Measurements from ENCODE around the gene KCNQ1.

The KCNQ1 gene

DNA sequence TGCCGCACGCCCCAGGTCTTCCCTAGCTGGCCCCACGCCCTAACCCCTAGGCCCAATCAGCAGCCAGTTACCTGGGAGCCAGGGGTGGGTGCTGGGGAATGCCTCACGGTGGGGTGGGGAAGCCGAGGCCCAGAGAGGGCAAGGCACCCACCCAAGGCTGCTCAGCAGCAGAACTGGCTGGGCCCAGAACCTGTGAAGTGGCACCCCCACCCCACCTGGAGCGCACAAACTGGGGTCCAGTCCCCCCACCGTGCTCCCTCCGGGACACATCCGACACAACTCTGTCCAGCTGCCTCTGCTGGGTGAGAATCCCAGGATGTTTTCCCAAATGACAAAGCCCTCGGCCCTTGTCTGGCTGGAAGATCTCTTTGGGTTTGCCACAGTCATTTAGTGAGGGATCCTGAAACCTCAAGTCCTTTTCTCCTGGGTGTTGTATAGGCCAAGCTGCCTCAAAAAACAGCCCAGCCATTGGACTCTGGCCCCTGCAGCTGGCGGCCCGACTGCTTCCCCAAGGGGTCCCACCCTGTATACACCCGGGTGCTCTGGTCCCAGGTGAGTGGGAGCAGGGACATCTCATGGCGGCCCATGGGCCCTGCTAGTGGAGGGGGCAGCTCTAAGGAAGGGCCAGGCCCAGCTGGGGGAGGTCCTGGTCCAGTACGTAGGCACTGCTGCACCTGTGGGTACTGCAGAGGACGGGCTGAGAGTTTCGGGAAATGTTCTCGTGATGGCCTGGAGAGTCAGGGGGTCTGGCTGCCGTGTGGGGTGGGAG, 23.4 kb upstream of the KCNQ1 start:
- Histone ChIP-seq H3K9me3 (ENCODE audit: severe bottlenecking) (no peaks in the 10 kb centered on the region), H3K27me3 (ENCODE audit: insufficient read depth, low read depth, severe bottlenecking) (peaks cover 54% of the 10 kb centered on the region), H3K36me3 (no peaks in the 10 kb centered on the region), H3K4me3 (ENCODE audit: low read depth, low read length) (no peak overlapping the region), H3K27ac (no peak overlapping the region)
- DNase-seq, result no peak
- TF ChIP-seq, protein P1, sequence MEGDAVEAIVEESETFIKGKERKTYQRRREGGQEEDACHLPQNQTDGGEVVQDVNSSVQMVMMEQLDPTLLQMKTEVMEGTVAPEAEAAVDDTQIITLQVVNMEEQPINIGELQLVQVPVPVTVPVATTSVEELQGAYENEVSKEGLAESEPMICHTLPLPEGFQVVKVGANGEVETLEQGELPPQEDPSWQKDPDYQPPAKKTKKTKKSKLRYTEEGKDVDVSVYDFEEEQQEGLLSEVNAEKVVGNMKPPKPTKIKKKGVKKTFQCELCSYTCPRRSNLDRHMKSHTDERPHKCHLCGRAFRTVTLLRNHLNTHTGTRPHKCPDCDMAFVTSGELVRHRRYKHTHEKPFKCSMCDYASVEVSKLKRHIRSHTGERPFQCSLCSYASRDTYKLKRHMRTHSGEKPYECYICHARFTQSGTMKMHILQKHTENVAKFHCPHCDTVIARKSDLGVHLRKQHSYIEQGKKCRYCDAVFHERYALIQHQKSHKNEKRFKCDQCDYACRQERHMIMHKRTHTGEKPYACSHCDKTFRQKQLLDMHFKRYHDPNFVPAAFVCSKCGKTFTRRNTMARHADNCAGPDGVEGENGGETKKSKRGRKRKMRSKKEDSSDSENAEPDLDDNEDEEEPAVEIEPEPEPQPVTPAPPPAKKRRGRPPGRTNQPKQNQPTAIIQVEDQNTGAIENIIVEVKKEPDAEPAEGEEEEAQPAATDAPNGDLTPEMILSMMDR (IDR thresholded peaks at IDR 0.05; ENCODE audit: low read depth, low read length), result no peak

DNA sequence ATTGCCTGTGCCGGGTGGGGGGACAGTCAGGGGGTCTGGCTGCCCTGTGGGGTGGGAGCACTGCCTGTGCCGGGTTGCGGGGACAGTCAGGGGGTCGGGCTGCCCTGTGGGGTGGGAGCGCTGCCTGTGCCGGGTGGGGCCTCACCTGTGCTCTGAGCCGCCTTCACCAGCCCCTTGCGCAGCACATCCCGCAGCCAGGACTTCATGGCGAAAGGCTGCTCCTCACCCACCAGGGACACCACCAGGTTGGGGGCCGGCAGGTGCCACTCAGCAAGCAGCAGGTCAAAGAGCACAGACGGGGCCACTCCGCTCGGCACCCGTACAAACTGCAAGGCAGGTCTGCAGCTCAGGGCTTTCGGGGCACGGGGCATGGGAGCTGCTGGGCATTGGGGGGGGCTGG, 22.8 kb upstream of the KCNQ1 start:
- H3K27me3 ChIP-seq (ENCODE audit: insufficient read depth, low read depth, severe bottlenecking), result peaks cover 60% of the 10 kb centered on the region
- DNase-seq, result no peak
- H3K4me3 ChIP-seq (ENCODE audit: low read depth, low read length), result no peak overlapping the region
- no peaks in the 10 kb centered on the region for H3K9me3 ChIP-seq (ENCODE audit: severe bottlenecking)
- H3K36me3 ChIP-seq, result no peaks in the 10 kb centered on the region
- no peak overlapping the region for H3K27ac ChIP-seq
- TF ChIP-seq, protein P1 (IDR thresholded peaks at IDR 0.05; ENCODE audit: low read depth, low read length), result no peak

DNA sequence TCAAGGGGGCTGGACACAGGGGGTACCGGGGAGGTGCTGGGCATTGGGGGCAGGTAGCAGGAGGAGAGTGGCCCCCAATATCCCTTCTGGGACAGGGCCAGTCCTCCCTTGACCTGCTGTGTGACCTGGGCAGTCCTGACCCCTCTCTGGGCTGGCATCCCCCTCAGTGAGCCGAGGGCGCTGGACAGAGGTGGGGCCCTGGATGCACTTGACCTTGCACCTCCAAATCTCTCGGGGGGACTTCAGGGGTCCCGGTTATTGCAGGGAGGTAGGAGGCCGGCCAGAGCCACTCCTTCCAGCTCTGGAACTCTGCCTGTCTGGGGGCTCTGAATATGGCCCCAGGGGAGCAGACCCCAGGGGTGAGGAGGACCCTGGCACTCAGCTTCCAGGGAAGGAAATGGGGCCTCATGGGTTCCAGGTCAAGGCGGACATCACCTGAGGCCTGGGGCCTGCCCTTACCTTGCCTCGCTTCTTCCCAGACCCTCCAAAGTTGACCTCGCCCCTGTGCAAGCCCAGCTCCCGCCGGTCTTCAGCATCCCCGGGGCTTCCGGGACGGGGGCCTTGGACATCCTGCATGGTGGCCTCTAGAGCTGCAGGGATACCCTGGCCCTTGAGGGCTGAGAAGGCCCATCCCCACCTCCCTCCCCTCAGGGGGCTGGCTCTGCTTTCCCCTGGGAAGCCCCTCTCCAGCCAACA, 22.2 kb upstream of the KCNQ1 start:
- Histone ChIP-seq H3K4me3 (ENCODE audit: low read depth, low read length) (no peak overlapping the region), H3K36me3 (no peaks in the 10 kb centered on the region), H3K27me3 (ENCODE audit: insufficient read depth, low read depth, severe bottlenecking) (peaks cover 66% of the 10 kb centered on the region), H3K9me3 (ENCODE audit: severe bottlenecking) (no peaks in the 10 kb centered on the region), H3K27ac (no peak overlapping the region)
- TF ChIP-seq, protein P1 (IDR thresholded peaks at IDR 0.05; ENCODE audit: low read depth, low read length), result no peak
- no peak for DNase-seq

DNA sequence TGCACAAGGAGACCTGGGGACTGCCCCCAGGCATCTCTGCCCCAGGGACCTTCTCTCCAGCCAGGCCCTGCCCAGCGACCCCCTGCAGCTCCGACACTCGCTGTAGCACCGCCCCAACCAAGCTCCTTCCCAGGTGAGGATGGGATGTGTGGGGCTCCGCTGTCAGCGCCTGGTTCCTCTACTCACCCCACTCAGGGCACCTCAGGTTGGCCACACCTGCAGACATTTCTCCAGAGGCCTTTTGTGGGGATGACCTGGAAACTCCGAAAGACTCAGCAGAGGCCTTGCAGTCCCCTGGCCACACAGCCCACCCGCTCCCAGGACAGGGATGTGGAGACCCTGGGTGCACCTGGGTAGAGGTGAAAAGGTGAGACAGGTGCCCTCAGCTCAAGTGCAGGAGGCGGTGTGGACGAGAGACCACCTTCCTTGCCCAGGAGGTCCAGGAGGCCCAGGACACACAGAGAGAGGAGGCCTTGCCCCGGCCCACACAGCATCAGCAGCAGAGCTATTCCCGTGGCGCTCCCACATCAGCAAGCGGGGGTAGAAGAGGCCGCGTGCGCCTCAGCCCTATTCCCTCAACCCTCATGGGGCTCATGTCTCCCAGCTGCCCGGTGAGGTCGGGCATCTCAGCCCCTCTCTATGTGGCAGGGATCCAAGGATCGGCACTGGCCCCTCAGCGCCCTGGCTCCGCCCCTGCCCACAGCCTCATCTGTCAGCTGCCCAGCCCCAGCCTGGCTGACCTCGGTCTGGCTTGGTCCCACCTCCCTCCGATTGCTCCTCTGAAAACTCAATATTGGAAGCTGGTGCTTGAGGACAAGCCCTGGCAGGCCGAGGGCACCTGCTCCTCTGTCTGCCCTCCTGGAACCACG, 21.4 kb upstream of the KCNQ1 start:
- Histone ChIP-seq H3K9me3 (ENCODE audit: severe bottlenecking) (no peaks in the 10 kb centered on the region), H3K27me3 (ENCODE audit: insufficient read depth, low read depth, severe bottlenecking) (peaks cover 71% of the 10 kb centered on the region), H3K36me3 (no peaks in the 10 kb centered on the region), H3K27ac (no peak overlapping the region), H3K4me3 (ENCODE audit: low read depth, low read length) (no peak overlapping the region)
- DNase-seq, result no peak
- TF ChIP-seq, protein P1 (IDR thresholded peaks at IDR 0.05; ENCODE audit: low read depth, low read length), result no peak

DNA sequence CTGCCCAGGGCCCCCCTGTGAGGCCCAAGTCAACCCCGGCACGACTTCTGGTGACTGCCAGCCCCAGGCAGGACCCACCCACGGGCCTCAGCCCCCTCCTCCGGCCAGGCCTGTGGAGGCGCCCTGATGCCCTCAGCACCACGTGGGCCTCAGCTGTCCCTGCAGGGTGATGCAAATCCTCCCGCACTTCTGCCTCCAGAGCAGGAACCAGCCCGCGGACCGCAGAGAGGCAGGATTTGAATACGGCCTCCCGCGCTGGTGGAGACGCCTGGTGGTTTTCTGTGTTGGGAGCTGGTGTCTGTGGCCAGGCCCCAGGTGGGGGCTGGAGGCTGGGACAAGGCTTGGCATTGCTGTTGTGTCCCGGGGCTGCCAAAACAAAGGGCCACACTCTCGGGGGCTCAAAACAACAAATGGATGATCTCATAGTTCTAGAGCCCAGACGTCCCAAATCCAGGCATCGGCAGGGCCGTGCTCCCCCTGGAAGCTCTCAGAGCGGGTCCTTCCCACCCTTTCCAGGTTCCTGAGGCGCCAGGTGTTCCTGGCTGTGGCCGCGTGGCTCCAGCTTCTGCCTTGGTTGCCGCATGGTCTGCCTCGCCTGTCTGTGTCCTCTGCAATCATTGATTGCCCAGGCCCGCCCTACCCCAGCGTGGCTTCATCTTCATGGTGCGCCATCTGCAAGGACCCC, 19.9 kb upstream of the KCNQ1 start:
- peaks cover 71% of the 10 kb centered on the region for H3K27me3 ChIP-seq (ENCODE audit: insufficient read depth, low read depth, severe bottlenecking)
- DNase-seq, result no peak

More for the DNA sequence above, 19.9 kb upstream of the KCNQ1 start:
- no peaks in the 10 kb centered on the region for H3K36me3 ChIP-seq
- H3K9me3 ChIP-seq (ENCODE audit: severe bottlenecking), result no peaks in the 10 kb centered on the region
- H3K27ac ChIP-seq, result no peak overlapping the region
- TF ChIP-seq, protein P1 (IDR thresholded peaks at IDR 0.05; ENCODE audit: low read depth, low read length), result no peak
- H3K4me3 ChIP-seq (ENCODE audit: low read depth, low read length), result no peak overlapping the region
